HG02798 (cell line): ENCODE measurements around the gene SLC7A1.

Experiments used
- ATAC-seq: cut with Tn5 transposase; IDR thresholded peaks from one replicate; pipeline ENCODE4 v1.9.1; 2021; ENCODE audit warnings: mild to moderate bottlenecking; ENCODE audit not compliant: unreplicated experiment, poor library complexity

Gene SLC7A1

DNA sequence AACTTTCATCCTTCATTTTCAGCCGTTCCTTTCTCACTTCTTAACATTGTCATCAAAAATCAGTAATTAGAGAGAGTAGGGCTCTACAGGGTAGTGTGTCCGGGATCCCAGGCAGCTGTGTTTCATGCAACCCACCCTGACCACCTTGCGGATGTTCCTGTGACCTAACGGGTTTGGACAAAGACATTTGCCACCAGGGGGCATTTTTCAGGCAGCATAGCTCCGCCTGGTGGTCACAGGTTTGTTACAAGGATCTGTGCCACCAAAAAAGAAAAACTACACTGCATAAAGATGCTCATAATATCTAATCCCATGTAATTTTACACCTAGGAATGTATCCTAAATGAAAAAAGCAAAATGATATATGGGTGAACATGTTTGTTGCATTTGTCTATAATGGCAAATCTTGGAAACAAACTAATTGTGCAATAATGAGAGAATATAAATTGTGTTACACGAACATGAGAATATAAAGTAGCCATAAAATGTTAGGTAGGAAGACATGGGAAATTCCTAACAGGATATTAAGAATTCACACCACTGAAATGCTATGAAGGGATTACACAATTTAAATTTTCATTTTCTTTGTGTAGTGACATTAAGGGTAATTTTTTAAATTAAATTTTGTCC, 123.0 kb downstream of the SLC7A1 start:
- peak; percentile 70 for ATAC-seq

DNA sequence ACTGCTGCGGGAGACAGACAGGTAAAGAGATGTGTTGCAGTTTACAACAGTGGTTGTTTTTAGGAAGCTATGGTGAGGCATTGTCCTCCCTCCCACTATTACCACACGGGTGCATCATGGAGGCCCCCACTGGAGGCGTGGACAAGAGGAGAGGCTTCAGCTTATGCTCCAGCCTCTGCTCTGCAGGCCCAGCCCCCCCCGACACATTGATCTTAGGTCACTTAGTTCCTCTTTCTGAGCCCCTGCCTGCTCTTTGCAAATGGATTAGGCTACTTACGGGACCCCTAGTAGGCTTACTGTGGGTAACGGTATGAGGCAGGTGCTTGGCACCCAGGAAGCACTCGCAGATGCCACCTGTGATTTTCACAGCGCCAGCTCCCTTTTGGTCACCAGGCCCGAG, 123.9 kb downstream of the SLC7A1 start:
- ATAC-seq = no peak

DNA sequence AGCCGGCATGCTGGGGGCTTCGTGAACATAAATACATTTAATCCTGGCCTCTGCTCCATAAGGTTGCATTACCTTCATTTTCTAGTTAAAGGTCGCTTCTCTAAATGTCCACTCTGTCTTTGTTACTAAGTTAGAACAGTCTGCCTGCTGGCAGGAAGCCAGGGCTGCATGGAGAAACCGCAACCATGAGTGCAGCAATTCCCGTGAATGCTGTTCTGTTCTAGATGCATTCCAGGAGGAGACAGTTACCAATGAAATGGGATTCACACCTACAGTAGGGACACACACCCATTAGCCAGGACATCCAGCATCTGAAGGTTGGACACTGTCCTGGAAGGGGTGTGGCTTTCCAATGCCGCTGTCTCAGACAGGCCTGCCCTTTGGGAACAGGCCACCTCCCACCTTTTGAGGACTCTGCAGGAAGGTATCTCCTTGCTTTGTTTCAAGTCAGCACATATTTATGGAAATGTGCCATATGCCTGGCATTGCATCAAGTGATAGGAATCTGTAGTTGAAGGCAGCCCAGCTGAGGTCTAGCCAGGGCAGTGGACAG, 129.7 kb downstream of the SLC7A1 start:
- no peak for ATAC-seq

DNA sequence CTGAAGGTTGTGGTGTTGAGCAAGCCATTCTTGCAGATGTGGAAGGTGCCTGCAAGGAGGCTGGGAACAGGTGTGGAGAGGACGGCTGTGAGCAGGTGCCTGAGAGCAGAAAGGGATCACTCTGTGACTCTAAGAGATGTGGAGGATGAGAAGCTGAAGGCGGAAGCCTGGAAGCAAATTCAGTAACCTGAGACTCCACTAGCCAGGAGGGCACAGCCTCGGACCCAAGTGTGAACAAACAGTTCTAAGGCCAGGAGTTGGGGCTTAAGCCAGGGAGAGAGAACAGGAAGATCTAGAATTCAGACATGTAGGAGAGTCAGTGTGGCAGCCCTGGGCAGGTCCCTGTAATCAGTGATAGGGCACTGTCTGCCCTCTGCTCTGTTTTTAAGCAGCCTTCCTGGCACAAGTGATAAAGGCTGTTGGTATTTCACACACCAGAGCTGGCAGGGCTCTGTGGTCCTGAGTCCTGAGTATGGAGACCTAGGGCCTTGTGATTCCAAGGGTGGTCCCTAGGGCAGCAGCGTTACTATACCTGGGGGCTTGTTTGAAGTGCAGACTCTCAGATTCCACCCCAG, 131.3 kb downstream of the SLC7A1 start:
- no peak for ATAC-seq

DNA sequence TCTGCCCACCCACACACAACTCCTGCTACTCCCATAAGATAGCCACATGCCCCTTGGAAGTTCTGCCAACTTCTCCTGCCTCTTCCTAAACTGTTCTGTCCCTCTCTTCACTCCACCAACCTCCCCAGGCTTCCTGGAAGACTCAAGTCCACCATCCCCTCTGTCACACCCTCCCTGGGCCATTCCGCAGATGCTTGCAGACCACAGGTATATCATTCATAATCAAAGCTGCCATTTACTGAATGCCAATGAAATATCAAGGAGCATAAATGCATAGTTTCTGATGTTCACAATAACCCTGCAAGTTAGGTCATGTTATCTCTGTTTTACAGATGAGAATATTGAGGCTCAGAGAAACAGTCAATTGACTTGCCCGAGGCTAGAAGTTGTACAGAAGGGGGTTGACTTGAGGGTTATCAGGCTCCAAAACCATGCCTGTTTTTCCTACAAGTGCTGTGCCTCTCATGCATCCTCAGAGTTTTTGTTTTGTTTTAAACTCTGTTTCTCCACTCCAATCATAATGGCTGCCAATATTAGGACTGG, 135.6 kb downstream of the SLC7A1 start:
- ATAC-seq = no peak
